HFFc6 (cell line): ENCODE results near the gene RABGAP1. TPM values are rescaled to one million over a fixed set of nuclear protein-coding genes. Genes with fewer than 3 reads are reported as not detected.

ENCODE experiments used
- DNase-seq: peaks from one replicate; pipeline ENCODE4 v3.0.0-alpha.2; 2018
- H3K27ac Mint-ChIP-seq: 2 replicates; pipeline ENCODE4 v1.8.0; 2020; ENCODE audit warnings: mild to moderate bottlenecking, mixed read lengths
- H3K27me3 Mint-ChIP-seq: 2 replicates; pipeline ENCODE4 v1.8.0; 2021; ENCODE audit warnings: mild to moderate bottlenecking, moderate library complexity, mixed read lengths; ENCODE audit not compliant: insufficient read depth
- H3K36me3 Mint-ChIP-seq: 2 replicates; pipeline ENCODE4 v1.8.0; 2021; ENCODE audit warnings: low read depth, mixed read lengths
- H3K4me1 Mint-ChIP-seq: 2 replicates; pipeline ENCODE4 v1.8.0; 2020; ENCODE audit warnings: low read depth, mixed read lengths
- H3K4me3 Mint-ChIP-seq: 2 replicates; pipeline ENCODE4 v1.8.0; 2020; ENCODE audit warnings: mild to moderate bottlenecking, moderate library complexity, mixed read lengths
- H3K9me3 Mint-ChIP-seq: 2 replicates; pipeline ENCODE4 v1.8.0; 2020; ENCODE audit warnings: mild to moderate bottlenecking, mixed read lengths
- total RNA-seq, 6 experiments: library from RNA; stranded (reverse); fragmentation: NEBNext Ultra II Directional; extraction: Animal tissue kit (Norgen Biotek cat#: 25700); gene quantifications; 2 replicates in 1 of 6; 3 replicates in 5 of 6; pipeline ENCODE4 v1.2.3, GENCODE V29; 2021
- TF ChIP-seq, protein P1 (sequence below): fragments of 200-600 bp; sonication (generic); IDR thresholded peaks from 2 replicates; pipeline ENCODE4 v1.5.0; 2021; ENCODE audit warnings: antibody characterized with exemption, mild to moderate bottlenecking

The RABGAP1 gene
- total RNA-seq, 6 experiments from 2014 or later = 29.0 to 39.3 (median 33.9) TPM

DNA sequence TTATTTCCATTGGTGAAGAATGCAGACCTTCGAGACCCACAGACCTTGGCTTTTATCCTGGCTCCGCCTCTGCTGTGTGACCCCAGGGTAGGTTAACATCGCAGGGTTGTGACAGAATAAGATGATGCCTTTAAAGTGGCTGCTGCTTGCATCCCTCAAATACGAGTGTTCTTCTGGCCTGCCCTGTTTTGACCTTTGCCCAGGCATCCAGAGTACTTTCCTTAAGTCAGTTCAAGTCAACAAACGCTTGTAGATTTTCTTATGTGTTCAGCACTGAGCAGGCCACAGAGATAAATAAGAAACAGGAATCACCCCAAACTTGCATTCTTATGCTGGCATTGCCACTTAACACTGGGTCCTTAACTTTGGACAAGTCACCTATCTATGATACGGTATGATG lies 142.9 kb downstream of the RABGAP1 start:
- TF ChIP-seq, protein P1, sequence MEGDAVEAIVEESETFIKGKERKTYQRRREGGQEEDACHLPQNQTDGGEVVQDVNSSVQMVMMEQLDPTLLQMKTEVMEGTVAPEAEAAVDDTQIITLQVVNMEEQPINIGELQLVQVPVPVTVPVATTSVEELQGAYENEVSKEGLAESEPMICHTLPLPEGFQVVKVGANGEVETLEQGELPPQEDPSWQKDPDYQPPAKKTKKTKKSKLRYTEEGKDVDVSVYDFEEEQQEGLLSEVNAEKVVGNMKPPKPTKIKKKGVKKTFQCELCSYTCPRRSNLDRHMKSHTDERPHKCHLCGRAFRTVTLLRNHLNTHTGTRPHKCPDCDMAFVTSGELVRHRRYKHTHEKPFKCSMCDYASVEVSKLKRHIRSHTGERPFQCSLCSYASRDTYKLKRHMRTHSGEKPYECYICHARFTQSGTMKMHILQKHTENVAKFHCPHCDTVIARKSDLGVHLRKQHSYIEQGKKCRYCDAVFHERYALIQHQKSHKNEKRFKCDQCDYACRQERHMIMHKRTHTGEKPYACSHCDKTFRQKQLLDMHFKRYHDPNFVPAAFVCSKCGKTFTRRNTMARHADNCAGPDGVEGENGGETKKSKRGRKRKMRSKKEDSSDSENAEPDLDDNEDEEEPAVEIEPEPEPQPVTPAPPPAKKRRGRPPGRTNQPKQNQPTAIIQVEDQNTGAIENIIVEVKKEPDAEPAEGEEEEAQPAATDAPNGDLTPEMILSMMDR = no peak
- Mint-ChIP-seq H3K36me3 (no peaks in the 10 kb centered on the region), H3K9me3 (no peaks in the 10 kb centered on the region), H3K27ac (no peak overlapping the region), H3K4me1 (no peaks in the 10 kb centered on the region), H3K27me3 (no peaks in the 10 kb centered on the region; the same call in 1 of the 2 replicates), H3K4me3 (no peak overlapping the region)
- no peak for DNase-seq

DNA sequence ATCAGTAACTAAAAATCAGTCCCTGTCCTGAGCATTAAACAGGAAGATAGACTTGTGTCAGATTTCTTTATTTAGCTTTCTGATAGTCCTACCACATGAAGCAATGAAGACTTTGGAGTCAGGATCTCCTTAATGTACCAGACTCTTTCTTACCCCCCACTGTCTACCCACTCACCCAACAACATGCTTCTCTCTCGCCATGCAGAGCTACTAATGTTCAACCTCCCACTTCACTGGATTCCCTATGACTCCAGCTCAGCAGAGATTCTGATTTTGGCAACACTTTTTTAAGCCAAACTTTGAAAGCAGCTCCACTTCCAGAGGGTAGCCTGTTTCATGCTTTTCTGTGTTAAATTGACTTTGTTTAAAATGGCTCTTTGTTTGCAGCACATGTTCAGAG lies 143.4 kb downstream of the RABGAP1 start:
- no peaks in the 10 kb centered on the region for H3K4me1 Mint-ChIP-seq
- H3K9me3 Mint-ChIP-seq = no peaks in the 10 kb centered on the region
- DNase-seq = no peak
- no peaks in the 10 kb centered on the region for H3K36me3 Mint-ChIP-seq
- no peak overlapping the region for H3K4me3 Mint-ChIP-seq
- TF ChIP-seq, protein P1 = no peak
- H3K27me3 Mint-ChIP-seq = no peaks in the 10 kb centered on the region; the same call in 1 of the 2 replicates
- no peak overlapping the region for H3K27ac Mint-ChIP-seq

DNA sequence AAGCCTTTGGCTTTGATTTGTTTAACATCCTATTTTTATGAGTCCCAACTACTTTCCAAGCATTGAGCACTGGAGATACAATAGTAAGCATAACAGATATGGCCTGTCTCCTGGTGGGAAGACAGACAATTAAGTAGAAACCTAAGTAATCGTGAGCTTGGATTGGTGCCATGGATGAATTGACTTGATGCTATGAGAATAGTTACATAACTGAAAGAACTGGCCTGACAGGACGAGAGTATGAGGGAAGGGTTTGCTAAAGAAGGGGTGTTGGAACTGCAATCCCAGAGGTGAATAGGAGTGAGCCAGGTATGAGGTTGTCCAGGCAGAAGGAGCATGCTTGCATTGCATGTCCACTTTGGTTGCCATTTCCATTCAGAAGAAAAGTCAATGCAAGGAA lies 145.1 kb downstream of the RABGAP1 start:
- no peak overlapping the region for H3K27ac Mint-ChIP-seq
- TF ChIP-seq, protein P1 = no peak
- no peak for DNase-seq
- peaks cover 12% of the 10 kb centered on the region for H3K4me1 Mint-ChIP-seq
- H3K4me3 Mint-ChIP-seq = no peak overlapping the region
- H3K27me3 Mint-ChIP-seq = no peaks in the 10 kb centered on the region; the same call in 1 of the 2 replicates
- no peaks in the 10 kb centered on the region for H3K36me3 Mint-ChIP-seq
- no peaks in the 10 kb centered on the region for H3K9me3 Mint-ChIP-seq

DNA sequence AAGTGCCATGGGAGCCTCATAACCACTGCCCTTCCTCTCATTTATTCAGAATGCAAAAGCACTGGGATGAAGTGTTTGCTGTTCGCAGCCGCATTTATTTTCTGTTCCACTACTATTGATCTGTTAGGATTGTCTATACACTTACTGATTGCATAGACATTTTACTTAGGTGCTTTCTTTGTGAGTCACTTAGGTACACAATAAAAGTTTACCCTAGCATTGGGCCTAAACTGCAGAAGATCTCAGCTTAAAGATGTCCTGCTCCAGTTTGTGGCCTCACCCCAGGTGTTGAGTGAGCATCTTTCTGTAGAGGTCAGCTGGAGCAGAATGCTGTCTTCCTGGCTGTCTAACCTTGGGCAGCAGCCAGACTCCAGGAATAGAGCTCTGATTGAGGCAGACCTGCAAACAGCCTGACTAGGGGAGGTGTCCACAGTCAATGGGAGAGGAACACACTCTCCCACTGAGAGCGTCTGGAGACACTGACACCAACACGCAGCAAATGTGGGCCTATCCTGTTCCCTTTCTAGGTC lies 146.6 kb downstream of the RABGAP1 start:
- no peaks in the 10 kb centered on the region for H3K9me3 Mint-ChIP-seq
- H3K4me3 Mint-ChIP-seq = no peak overlapping the region
- H3K27me3 Mint-ChIP-seq = no peaks in the 10 kb centered on the region; the same call in 1 of the 2 replicates
- peaks cover 3% of the 10 kb centered on the region; the same call in 1 of the 2 replicates for H3K36me3 Mint-ChIP-seq
- TF ChIP-seq, protein P1 = no peak
- no peak overlapping the region for H3K27ac Mint-ChIP-seq
- peaks cover 27% of the 10 kb centered on the region for H3K4me1 Mint-ChIP-seq
- no peak for DNase-seq

DNA sequence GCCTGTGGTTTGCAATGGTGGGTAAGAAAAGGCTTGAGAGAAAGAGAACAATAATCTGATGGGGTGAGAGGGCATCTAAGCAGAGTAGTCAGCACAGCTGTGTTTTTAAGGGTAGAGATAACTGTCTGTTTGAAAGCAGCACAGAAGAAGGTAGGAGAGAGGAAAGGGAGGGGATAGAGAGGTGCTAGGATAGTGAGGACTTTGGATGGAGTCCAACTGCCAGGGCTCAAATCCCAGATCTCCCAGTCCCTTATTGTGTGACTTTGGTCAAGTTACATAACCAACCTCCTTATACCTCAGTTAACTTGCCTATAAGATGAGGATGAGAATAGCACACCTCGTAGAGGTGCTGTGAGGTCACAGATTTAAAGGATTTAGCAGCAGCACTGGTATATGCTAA lies 148.2 kb downstream of the RABGAP1 start:
- TF ChIP-seq, protein P1 = no peak
- H3K4me3 Mint-ChIP-seq = no peak overlapping the region
- H3K27ac Mint-ChIP-seq = no peak overlapping the region
- no peak for DNase-seq
- H3K36me3 Mint-ChIP-seq = peaks cover 5% of the 10 kb centered on the region; the same call in 1 of the 2 replicates
- no peaks in the 10 kb centered on the region; the same call in 1 of the 2 replicates for H3K27me3 Mint-ChIP-seq
- peaks cover 28% of the 10 kb centered on the region for H3K4me1 Mint-ChIP-seq
- H3K9me3 Mint-ChIP-seq = no peaks in the 10 kb centered on the region
